Left kidney (tissue), 8 donors: ENCODE measurements around the gene SFSWAP. TPM values are rescaled to one million over a fixed set of nuclear protein-coding genes. Genes with fewer than 3 reads are reported as not detected.
"Not testable (repeated sequence)": the region's sequence is repeated elsewhere in the genome, so short reads cannot be mapped to it uniquely, and the experiment has no call there.

Experiments
- DNase-seq: peaks from one replicate; pipeline ENCODE4 v3.0.0-alpha.2; 2013
- long read RNA-seq, 8 donors: transcript quantifications; one replicate each; lab custom pipeline, GENCODE V29; 2026
- polyA plus RNA-seq: library from polyadenylated mRNA; unstranded; fragments of 120-200 nt; gene quantifications from one replicate; pipeline ENCODE4 v1.2.1, GENCODE V29; 2013; ENCODE audit not compliant: insufficient read length

SFSWAP gene
- polyA plus RNA-seq, result 52.6 TPM
- long read RNA-seq, donor 1, full-length matches to known transcripts, result 11 of 18 reads
- long read RNA-seq, donor 1, partial matches to known transcripts, result 7 of 18 reads
- long read RNA-seq, donor 1, other reads (novel, unspliced or antisense), result 0 of 18 reads
- long read RNA-seq, donor 2, partial matches to known transcripts, result 14 of 19 reads
- long read RNA-seq, donor 2, other reads (novel, unspliced or antisense), result 0 of 19 reads
- long read RNA-seq, donor 3, partial matches to known transcripts, result 11 of 14 reads
- long read RNA-seq, donor 3, other reads (novel, unspliced or antisense), result 0 of 14 reads
- long read RNA-seq, donor 4, partial matches to known transcripts, result 0 of 2 reads
- long read RNA-seq, donor 4, other reads (novel, unspliced or antisense), result 0 of 2 reads
- long read RNA-seq, donor 5, full-length matches to known transcripts, result 8 of 19 reads
- long read RNA-seq, donor 5, partial matches to known transcripts, result 11 of 19 reads
- long read RNA-seq, donor 5, other reads (novel, unspliced or antisense), result 0 of 19 reads
- long read RNA-seq, donor 6, partial matches to known transcripts, result 13 of 18 reads
- long read RNA-seq, donor 6, other reads (novel, unspliced or antisense), result 0 of 18 reads
- long read RNA-seq, donor 7, full-length matches to known transcripts, result 6 of 34 reads
- long read RNA-seq, donor 7, partial matches to known transcripts, result 28 of 34 reads
- long read RNA-seq, donor 7, other reads (novel, unspliced or antisense), result 0 of 34 reads
- long read RNA-seq, donor 8, partial matches to known transcripts, result 0 of 1 reads
- long read RNA-seq, donor 8, other reads (novel, unspliced or antisense), result 0 of 1 reads

- DNase-seq, result peak; percentile 74
These were observed at the start of gene SFSWAP for GRCh38 chr12:131710464-131711457. Gene SFSWAP (plus strand): TSS chr12:131711090. CDS start chr12:131711230, 140 bp downstream.

- DNase-seq, result not testable (repeated sequence)
These were observed 49.5 kb upstream of the SFSWAP start for GRCh38 chr12:131661170-131661985.

DNA sequence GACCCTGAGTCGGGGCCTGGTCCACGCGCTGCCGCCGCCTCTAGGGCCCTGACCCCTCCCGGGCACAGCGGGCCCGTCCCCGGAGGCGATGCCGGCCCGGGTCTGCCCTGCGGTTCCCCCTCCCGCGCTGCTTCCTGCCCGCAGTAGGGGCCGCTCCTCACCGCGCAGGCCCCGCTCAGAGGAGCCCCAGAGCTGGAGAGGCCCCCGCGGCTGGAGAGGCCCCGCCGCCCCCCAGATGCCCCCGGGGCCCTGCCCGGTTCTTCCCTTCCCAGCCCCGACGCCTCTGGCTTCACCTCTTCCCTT, 49.0 kb upstream of the SFSWAP start:
- DNase-seq, result not testable (repeated sequence)

DNA sequence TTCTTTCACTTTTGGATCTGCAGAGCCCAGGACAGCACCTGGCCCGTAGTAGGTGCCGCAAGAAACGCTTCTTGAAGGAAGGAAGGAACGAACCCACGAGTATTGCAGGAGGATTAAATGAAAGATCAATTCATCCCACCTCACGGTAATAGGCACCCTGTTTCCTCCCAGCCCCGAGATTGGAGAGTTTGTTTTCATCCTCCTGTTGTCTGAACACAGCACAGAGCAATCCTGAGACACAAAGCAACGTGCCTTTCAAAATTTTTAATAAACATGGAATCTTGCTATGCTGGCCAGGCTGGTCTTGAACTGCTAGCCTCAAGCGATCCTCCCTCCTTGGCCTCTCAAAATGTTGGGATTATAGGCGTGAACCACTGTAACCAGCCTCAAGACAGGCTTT, 48.5 kb upstream of the SFSWAP start:
- DNase-seq, result not testable (repeated sequence)

DNA sequence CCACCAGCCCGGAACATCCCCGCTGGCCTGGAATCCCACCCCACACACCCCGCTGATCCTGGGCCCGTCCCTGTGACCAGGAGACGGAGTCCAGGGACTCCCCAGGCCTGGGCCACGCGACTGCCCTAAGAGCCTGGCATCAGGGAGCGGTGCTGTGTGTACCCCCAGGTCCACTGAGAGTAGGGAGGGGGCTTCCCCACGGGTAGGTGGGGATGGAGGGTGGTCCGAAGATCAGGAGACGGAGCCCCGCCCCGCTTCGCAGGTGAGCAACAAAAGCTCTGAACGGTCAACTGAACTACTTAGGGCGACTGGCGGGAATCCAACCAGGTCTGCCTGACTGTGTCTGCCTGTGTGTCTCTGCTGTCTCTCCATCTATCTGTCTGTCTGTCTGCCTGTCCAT, 45.2 kb upstream of the SFSWAP start:
- DNase-seq, result not testable (repeated sequence)

DNA sequence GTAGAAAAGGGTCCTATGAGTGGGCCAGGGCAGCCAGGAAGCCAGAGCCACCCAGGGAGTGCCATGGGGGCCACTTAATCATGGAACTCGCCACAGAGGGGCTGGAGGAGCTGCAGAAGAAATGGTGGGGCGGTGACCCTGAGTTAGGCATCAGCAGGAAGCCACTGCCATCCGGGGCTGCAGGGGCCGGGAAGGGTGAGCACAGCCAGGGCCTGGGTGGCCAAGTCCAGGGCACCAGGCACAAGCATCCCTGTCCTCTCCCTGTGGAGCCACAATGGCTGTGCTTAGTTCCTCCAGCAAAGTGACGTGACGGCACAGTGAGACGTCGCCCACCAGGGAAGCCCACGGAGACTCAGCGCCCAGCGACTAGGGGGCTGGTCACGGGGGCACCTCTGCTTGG, 44.4 kb upstream of the SFSWAP start:
- DNase-seq, result not testable (repeated sequence)

- DNase-seq, result not testable (repeated sequence)
These were observed 43.8 kb upstream of the SFSWAP start for GRCh38 chr12:131666978-131667601.

DNA sequence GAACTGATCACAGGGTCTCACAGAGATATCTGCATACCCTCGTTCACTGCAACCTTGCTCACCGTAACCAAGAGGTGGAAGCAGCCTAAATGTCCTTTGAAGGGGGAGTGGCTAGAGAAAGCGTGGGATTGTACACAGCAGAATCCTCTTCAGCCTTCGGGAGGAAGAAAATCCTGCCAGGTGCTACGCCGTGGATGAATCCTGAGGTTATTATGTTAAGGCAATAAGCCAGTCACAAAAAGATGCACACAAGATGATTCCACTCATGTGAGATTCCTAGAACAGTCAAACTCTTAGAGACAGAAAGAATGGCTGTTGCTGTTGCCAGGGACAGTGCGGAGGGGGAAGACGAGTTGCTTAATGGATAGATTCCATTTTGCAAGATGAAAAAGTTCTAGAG, 39.6 kb upstream of the SFSWAP start:
- DNase-seq, result no peak

- DNase-seq, result no peak
These were observed 39.0 kb upstream of the SFSWAP start for GRCh38 chr12:131671871-131672270.

DNA sequence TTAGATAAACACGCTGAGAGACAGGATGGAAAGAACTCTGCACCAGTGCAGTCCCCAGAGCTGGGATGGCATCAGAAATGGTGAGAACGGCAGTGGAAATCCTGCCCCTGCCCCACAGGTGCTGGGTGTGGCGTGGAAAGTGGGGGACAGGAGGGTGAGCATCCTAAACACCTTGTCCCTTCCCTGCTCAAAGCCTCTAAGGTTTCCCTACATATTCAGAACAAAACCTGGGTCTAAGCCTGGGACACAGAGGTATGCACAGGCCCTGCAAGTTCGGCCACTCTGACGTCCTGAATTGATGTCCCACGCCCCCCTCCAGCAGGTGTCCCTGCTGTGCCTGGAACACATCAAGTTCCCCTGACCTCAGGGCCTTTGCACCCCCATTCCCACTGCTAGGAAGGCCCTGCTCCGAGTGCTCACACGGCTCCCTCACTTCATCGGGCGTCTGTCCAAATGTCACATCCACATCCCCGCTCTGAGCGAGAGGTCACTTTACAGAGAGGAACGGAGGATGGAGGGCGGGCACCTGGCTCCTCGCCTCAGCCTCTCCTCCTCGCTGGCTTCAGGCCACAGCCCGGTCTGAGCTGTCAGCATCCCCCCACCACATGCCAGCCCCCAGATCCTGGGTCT, 38.5 kb upstream of the SFSWAP start:
- DNase-seq, result no peak

GRCh38 chr12:131672941-131673887, 37.7 kb upstream of the SFSWAP start:
- DNase-seq, result no peak

DNA sequence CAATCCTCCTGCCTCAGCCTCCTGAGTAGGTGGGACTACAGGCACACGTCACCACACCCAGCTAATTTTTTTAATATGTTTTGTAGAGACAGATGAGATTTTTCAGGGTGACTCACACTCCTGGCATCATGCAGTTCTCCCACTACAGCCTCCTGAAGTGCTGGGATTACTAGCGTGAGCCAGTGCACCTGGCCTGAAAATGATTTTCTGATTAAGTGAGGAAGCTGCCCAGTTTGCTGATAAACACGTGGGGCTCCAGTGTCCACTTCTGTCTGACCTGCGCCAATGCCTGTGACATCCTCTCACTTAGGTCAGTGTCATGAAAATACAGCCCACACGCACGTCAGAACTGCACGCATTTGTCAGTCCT, 37.0 kb upstream of the SFSWAP start:
- no peak for DNase-seq

DNA sequence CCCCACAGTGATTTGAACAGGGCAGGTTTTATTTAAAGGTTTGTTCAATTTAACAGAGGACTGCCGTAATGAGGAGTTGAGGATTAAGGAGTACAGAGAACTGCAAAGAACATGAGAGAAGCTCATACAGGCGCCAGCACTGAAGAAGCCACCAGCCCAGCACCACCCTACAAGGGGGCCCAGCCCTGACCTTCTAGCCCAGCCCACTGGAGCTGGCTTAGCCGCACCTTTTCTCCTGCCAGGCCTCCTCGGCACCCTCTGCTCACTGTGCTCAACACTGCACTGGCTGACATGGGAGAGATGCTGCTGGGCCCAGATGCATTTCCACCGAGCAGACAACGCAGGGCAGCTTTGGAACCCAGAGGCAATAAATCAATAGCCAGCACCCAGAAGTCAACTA, 36.5 kb upstream of the SFSWAP start:
- no peak for DNase-seq

DNA sequence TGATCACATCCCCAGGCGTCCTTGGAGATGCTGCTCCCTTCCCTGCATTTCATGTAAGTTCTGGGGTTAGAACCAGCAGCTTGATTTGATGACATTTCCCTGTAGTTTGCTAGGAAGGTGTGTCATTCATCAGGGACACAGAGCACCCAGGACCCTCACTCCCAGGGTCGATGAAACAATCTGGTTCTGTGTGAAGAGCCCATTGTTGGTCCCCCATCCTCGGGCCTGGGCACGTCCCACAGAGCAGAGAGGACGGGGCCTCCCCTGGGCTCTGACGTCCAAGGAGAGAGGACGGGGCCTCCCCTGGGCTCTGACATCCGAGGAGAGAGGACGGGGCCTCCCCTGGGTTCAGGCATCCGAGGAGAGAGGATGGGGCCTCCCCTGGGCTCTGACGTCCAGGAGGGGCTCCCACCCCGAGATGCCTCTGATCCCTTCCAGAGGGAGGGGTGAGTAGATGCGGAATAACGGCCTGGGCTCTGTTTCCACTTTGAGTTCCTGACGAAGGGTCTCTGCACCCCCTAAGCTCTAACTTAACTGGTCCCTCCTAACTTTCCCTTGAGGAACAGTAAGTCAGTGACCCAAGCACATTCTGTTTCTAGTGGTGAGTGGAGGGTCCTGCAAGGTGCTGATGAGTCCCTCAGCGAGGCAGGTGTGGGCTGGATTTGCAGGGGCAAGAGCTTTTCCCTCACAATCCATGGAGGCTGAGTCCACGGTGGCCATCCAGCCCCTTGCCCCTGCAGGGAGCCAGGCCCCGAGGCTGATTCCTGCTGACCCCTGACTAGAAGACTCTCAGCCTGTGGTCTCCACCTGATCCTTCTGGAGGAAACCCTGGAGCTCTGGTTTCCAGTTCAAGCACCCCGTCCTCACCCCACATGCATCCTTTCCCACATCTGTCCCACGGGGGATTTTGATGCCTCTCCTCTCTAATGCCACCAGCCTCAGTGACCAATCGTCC, 35.5 kb upstream of the SFSWAP start:
- no peak for DNase-seq

DNA sequence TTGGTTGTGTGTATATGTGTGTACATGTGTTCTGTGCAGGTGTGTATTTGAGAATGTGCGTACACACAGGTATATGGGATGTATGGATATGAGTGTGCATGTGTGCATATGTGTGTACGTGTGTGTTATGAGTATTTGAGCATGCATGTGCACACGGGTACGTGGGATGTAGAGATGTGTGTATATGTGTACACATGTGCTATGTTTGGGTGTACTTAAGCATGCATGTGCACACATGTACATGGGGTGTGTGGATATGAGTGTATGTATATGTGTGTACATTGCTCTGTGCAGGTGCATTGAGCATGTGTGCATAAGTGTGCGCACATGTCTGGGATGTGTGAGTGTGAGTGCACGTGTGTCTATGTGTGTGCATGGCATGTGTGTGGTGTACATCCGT, 34.3 kb upstream of the SFSWAP start:
- DNase-seq, result no peak

DNA sequence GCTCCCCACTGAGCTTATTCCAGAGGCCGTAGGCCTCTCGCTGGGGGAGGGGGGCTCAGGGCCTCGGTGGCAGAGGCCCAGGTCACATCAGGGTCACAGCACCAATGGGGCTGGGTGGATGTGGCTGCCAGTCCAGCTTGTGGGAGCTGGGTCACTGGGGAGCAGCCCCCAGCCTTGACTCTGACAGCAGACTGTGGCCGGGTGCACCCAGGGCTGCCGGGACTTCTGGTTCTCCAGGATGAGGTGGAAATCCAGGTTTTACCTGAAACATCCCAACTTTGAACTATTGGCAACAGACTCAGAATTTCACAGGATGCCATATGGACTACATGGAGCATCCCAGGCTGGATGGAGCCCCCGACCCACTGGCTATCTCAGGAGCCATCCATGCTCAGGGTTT, 33.8 kb upstream of the SFSWAP start:
- not testable (repeated sequence) for DNase-seq

GRCh38 chr12:131677699-131678098, 33.2 kb upstream of the SFSWAP start:
- no peak for DNase-seq
